ENCODE data around the gene ZBTB40. TPM values are rescaled to one million over a fixed set of nuclear protein-coding genes. Genes with fewer than 3 reads are reported as not detected.

The ZBTB40 gene
- total RNA-seq, 1 experiment from 2014 or later, result 20.4 TPM

DNA sequence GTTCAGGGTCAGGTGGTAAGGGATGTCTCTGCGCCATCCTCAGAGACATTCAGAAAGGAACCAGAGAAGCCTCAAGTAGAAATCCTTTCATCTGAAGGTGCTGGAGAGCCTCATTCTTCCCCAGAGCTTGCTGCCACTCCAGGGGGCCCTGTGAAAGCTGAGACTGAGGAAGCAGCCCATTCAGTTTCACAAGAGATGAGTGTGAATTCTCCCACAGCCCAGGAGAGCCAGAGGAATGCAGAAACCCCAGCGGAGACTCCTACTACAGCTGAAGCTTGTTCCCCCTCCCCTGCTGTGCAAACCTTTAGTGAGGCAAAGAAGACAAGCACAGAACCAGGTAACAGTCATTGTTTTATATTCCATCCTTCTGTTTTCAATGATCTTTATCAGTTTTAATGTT lies 38.7 kb downstream of the ZBTB40 start:
- CTCF ChIA-PET, result interaction anchor here (0.6 kb wide), 1 partner anchor 56 kb away, joined by 3 read pairs; no protein-coding TSS in a partner anchor
- no peaks in the 10 kb centered on the region for H3K4me1 ChIP-seq
- POLR2A ChIA-PET, result no interaction called here
- Mint-ChIP-seq H3K4me1 (ENCODE audit: low read depth, unreplicated experiment) (no peaks in the 10 kb centered on the region), H3K27ac (ENCODE audit: unreplicated experiment) (no peak overlapping the region), H3K9me3 (ENCODE audit: unreplicated experiment) (no peaks in the 10 kb centered on the region), H3K4me3 (ENCODE audit: unreplicated experiment) (no peak overlapping the region), H3K27me3 (ENCODE audit: insufficient read depth, unreplicated experiment) (no peaks in the 10 kb centered on the region), H3K36me3 (ENCODE audit: insufficient read depth, unreplicated experiment) (peaks cover 7% of the 10 kb centered on the region)
- BruUV-seq (replicated peaks), result no TSS peak
- H3K27me3 ChIP-seq (replicated peaks; ENCODE audit: control insufficient read depth, insufficient read depth, low read length), result no peaks in the 10 kb centered on the region
- no peak for TF ChIP-seq CTCF (IDR thresholded peaks at IDR 0.05; ENCODE audit: insufficient read depth in 1 of 2, low read depth in 1 of 2, low read length in 1 of 2, severe bottlenecking in 1 of 2, unreplicated experiment in 1 of 2)
- no peaks in the 10 kb centered on the region for H3K9me3 ChIP-seq
- no peaks in the 10 kb centered on the region for H3K36me3 ChIP-seq (ENCODE audit: control insufficient read depth, insufficient read depth, low read length)
- intact Hi-C loops (cut with micrococcal nuclease; ENCODE audit: unreplicated experiment), result no loop called here
- no peak for DNase-seq
- H3K4me3 ChIP-seq (ENCODE audit: low read depth, low read length), result no peak overlapping the region

DNA sequence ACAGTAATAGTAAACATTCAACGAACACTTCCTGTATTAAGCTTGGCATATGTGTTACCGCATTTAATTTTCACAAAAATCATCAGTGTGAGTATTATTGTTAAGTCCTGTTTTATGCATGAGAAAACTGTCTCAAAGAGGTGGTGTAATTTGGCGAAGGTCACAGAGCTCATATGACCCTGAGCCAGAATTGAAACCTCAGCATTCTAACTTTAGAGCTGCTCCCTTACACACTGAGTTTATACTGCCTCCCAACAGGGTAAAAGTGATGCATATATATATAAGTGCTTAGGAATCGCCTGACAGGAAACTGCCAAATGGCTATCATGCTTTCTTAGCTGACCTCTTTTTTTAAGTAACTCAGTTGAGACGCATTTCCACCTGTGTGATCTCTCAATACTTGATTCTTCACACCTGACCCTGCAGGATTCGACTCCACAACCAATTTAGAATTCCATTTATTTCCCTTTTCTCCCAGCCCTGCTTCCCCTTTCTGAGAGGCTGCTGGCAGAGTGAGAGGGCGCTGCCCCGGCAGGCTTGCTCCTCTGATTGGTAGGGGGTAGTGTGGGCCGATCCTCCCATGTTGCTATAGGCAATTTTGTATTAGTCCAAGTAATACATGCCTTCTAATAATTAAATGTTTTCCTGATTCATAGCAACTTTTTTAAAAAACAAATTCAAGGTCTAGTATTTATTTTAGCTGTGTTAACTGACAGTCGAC lies 40.5 kb downstream of the ZBTB40 start:
- Histone ChIP-seq H3K27me3 (replicated peaks; ENCODE audit: control insufficient read depth, insufficient read depth, low read length) (no peaks in the 10 kb centered on the region), H3K36me3 (ENCODE audit: control insufficient read depth, insufficient read depth, low read length) (no peaks in the 10 kb centered on the region; the same call in 1 of the 2 replicates), H3K4me1 (0 out of 2 replicates have a peak, but pooled peaks cover 3% of the 10 kb centered on the region), H3K4me3 (ENCODE audit: low read depth, low read length) (no peak overlapping the region), H3K9me3 (no peaks in the 10 kb centered on the region)
- no peak for DNase-seq
- TF ChIP-seq CTCF (IDR thresholded peaks at IDR 0.05; ENCODE audit: insufficient read depth in 1 of 2, low read depth in 1 of 2, low read length in 1 of 2, severe bottlenecking in 1 of 2, unreplicated experiment in 1 of 2), result no peak
- no peaks in the 10 kb centered on the region for H3K4me1 Mint-ChIP-seq (ENCODE audit: low read depth, unreplicated experiment)
- no peaks in the 10 kb centered on the region for H3K27me3 Mint-ChIP-seq (ENCODE audit: insufficient read depth, unreplicated experiment)
- H3K27ac Mint-ChIP-seq (ENCODE audit: unreplicated experiment), result no peak overlapping the region
- intact Hi-C loops (cut with micrococcal nuclease; ENCODE audit: unreplicated experiment), result no loop called here
- no TSS peak for BruUV-seq (replicated peaks)
- ChIA-PET POLR2A (no interaction called here), CTCF (no interaction called here)
- peaks cover 7% of the 10 kb centered on the region for H3K36me3 Mint-ChIP-seq (ENCODE audit: insufficient read depth, unreplicated experiment)
- no peak overlapping the region for H3K4me3 Mint-ChIP-seq (ENCODE audit: unreplicated experiment)
- no peaks in the 10 kb centered on the region for H3K9me3 Mint-ChIP-seq (ENCODE audit: unreplicated experiment)

- Histone ChIP-seq H3K4me3 (ENCODE audit: low read depth, low read length) (no peak overlapping the region), H3K27me3 (replicated peaks; ENCODE audit: control insufficient read depth, insufficient read depth, low read length) (no peaks in the 10 kb centered on the region), H3K9me3 (no peaks in the 10 kb centered on the region), H3K4me1 (0 out of 2 replicates have a peak, but pooled peaks cover 3% of the 10 kb centered on the region), H3K36me3 (ENCODE audit: control insufficient read depth, insufficient read depth, low read length) (no peaks in the 10 kb centered on the region; the same call in 1 of the 2 replicates)
- POLR2A ChIA-PET, result no interaction called here
- H3K4me3 Mint-ChIP-seq (ENCODE audit: unreplicated experiment), result no peak overlapping the region
- H3K9me3 Mint-ChIP-seq (ENCODE audit: unreplicated experiment), result no peaks in the 10 kb centered on the region
- no peak for TF ChIP-seq CTCF (IDR thresholded peaks at IDR 0.05; ENCODE audit: insufficient read depth in 1 of 2, low read depth in 1 of 2, low read length in 1 of 2, severe bottlenecking in 1 of 2, unreplicated experiment in 1 of 2)
- no peak overlapping the region for H3K27ac Mint-ChIP-seq (ENCODE audit: unreplicated experiment)
- intact Hi-C loops (cut with micrococcal nuclease; ENCODE audit: unreplicated experiment), result no loop called here
- no peaks in the 10 kb centered on the region for H3K4me1 Mint-ChIP-seq (ENCODE audit: low read depth, unreplicated experiment)
- BruUV-seq (replicated peaks), result no TSS peak
- DNase-seq, result no peak
- H3K36me3 Mint-ChIP-seq (ENCODE audit: insufficient read depth, unreplicated experiment), result peaks cover 7% of the 10 kb centered on the region
- CTCF ChIA-PET, result no interaction called here
- no peaks in the 10 kb centered on the region for H3K27me3 Mint-ChIP-seq (ENCODE audit: insufficient read depth, unreplicated experiment)
These were observed 42.5 kb downstream of the ZBTB40 start for GRCh38 chr1:22494144-22494543.
